ENCODE results near the gene MMD2. TPM values are rescaled to one million over a fixed set of nuclear protein-coding genes. Genes with fewer than 3 reads are reported as not detected.

MMD2 gene
- total RNA-seq, 1 experiment from 2014 or later: not detected

DNA sequence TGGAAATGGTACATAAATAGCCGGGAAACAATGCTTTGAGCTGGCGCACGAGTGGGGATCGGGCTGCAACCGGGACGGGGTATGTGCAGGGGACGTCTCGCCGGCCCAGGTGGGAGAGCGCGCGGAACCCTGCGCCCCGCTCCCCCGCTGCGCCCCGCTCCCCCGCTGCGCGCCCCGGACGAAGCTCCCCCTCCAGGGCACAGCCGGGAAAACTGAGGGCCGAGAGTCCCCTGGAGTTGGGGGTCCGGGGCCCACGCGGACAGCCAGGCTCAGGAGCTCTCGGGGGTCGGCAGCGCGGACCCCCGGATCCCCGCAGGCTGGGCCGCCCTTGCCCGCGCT lies 76.0 kb downstream of the MMD2 start:
- H3K9me3 Mint-ChIP-seq: no peaks in the 10 kb centered on the region
- no peak for TF ChIP-seq TEAD1 (CRISPR knock-in tag; IDR thresholded peaks at IDR 0.05)
- 0 out of 2 replicates have a peak, but pooled peaks have one; percentile 5 for TF ChIP-seq MYBL2 (CRISPR knock-in tag; IDR thresholded peaks at IDR 0.05)
- H3K27ac Mint-ChIP-seq: no peak overlapping the region
- peaks cover 12% of the 10 kb centered on the region; the same call in 1 of the 2 replicates for H3K27me3 Mint-ChIP-seq (ENCODE audit: low read depth)
- H3K4me1 Mint-ChIP-seq: peaks cover 13% of the 10 kb centered on the region
- H3K36me3 Mint-ChIP-seq: no peaks in the 10 kb centered on the region
- DNase-seq (ENCODE audit: low spot score): no peak
- POLR2A ChIA-PET: interaction anchor here (1.0 to 1.7 kb wide), 3 partner anchors 75 to 176 kb away, joined by 3 to 4 read pairs (median 3); no protein-coding TSS in a partner anchor
- CTCF ChIA-PET: interaction anchor here (0.6 to 5.5 kb wide), 48 partner anchors 9 to 594 kb away, joined by 3 to 83 read pairs (median 5); partner anchors contain the start of genes AP5Z1, MMD2, PAPOLB and RBAK
- no peak for ATAC-seq
- H3K4me3 Mint-ChIP-seq: peak overlapping the region; percentile 81

DNA sequence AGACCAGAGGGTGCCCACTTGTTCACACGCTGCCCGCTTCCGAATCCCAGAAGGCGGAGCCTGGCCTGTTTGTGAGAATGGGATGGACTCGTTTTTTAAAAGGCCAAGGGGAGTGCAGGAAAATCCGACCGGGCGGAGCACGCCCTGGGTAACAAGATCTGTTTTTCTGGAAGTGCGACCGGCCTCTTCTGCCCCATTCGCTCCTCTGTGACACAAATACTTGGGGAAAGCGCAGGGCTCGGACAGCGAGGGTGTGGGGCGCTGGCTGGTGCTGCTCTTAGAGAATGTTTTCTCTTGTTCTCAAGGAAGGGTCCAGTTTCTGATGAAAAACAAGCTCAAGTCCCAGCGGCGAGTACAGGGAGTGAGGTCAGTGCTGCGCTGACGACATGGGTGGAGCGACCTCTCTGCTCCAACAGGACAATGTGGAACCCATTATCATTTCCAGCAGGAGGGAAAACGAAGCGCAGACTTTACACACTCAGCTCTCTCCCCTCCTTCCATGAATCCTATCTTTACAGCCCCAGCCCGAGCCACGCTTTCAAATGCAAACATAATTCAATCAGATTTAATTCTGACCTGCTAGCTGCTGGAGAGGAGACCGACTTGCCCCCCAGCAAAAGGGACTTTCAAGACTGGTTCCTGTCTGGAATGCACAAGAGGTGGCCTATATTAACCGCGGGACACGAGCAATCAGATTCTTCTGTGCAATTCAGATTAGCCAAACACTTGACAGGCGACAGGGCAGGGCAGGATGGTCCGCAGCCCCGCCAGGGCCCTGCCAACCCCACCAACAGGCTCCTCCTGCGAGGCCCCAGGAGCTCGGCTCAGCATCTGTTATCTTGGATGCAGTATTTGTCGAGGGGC lies 76.6 kb downstream of the MMD2 start:
- H3K36me3 Mint-ChIP-seq: peaks cover 2% of the 10 kb centered on the region; the same call in 1 of the 2 replicates
- peaks cover 12% of the 10 kb centered on the region; the same call in 1 of the 2 replicates for H3K27me3 Mint-ChIP-seq (ENCODE audit: low read depth)
- H3K27ac Mint-ChIP-seq: peak overlapping the region; percentile 50
- POLR2A ChIA-PET: interaction anchor here (1.0 to 1.7 kb wide), 3 partner anchors 74 to 92 kb away, joined by 3 to 4 read pairs (median 3); no protein-coding TSS in a partner anchor
- H3K4me3 Mint-ChIP-seq: peak overlapping the region; percentile 81
- TF ChIP-seq MXD4 (CRISPR knock-in tag; IDR thresholded peaks at IDR 0.05; ENCODE audit: borderline replicate concordance): no peak
- no peak for TF ChIP-seq CREM (CRISPR knock-in tag; IDR thresholded peaks at IDR 0.05)
- TF ChIP-seq MYBL2 (CRISPR knock-in tag; IDR thresholded peaks at IDR 0.05): 0 out of 2 replicates have a peak, but pooled peaks have one; percentile 45
- TF ChIP-seq RELA (CRISPR knock-in tag; IDR thresholded peaks at IDR 0.05; ENCODE audit: borderline replicate concordance): no peak
- TF ChIP-seq, protein P1, sequence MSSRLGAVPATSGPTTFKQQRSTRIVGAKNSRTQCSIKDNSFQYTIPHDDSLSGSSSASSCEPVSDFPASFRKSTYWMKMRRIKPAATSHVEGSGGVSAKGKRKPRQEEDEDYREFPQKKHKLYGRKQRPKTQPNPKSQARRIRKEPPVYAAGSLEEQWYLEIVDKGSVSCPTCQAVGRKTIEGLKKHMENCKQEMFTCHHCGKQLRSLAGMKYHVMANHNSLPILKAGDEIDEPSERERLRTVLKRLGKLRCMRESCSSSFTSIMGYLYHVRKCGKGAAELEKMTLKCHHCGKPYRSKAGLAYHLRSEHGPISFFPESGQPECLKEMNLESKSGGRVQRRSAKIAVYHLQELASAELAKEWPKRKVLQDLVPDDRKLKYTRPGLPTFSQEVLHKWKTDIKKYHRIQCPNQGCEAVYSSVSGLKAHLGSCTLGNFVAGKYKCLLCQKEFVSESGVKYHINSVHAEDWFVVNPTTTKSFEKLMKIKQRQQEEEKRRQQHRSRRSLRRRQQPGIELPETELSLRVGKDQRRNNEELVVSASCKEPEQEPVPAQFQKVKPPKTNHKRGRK (CRISPR knock-in tag; IDR thresholded peaks at IDR 0.05; ENCODE audit: borderline replicate concordance): no peak
- no peak for TF ChIP-seq SOX15 (CRISPR knock-in tag; IDR thresholded peaks at IDR 0.05)
- TF ChIP-seq ERG (CRISPR knock-in tag; IDR thresholded peaks at IDR 0.05): no peak
- TF ChIP-seq ZNF671 (CRISPR knock-in tag; IDR thresholded peaks at IDR 0.05): no peak
- TF ChIP-seq ZBTB43 (CRISPR knock-in tag; IDR thresholded peaks at IDR 0.05): 0 out of 2 replicates have a peak, but pooled peaks have one; percentile 53
- no peak for TF ChIP-seq TP53 (CRISPR knock-in tag; IDR thresholded peaks at IDR 0.05)
- TF ChIP-seq MLX (CRISPR knock-in tag; IDR thresholded peaks at IDR 0.05): no peak
- TF ChIP-seq ZNF121 (CRISPR knock-in tag; IDR thresholded peaks at IDR 0.05): no peak
- no peak for TF ChIP-seq CBFB (CRISPR knock-in tag; IDR thresholded peaks at IDR 0.05; ENCODE audit: low read depth)
- H3K4me1 Mint-ChIP-seq: peaks cover 13% of the 10 kb centered on the region
- H3K9me3 Mint-ChIP-seq: no peaks in the 10 kb centered on the region
- DNase-seq (ENCODE audit: low spot score): peak; percentile 44
- CTCF ChIA-PET: interaction anchor here (0.8 to 5.5 kb wide), 26 partner anchors 8 to 206 kb away, joined by 3 to 83 read pairs (median 8); partner anchors contain the start of genes AP5Z1, MMD2 and RBAK
- peak; percentile 32 for ATAC-seq

GRCh38 chr7:4880218-4880617 lies 78.8 kb downstream of the MMD2 start:
- ChIA-PET POLR2A (no interaction called here), CTCF (interaction anchor here (0.9 to 1.3 kb wide), 2 partner anchors 50 to 94 kb away, joined by 3 to 6 read pairs; no protein-coding TSS in a partner anchor)
- Mint-ChIP-seq H3K4me1 (peaks cover 13% of the 10 kb centered on the region), H3K36me3 (peaks cover 7% of the 10 kb centered on the region; the same call in 1 of the 2 replicates), H3K27me3 (ENCODE audit: low read depth) (peaks cover 12% of the 10 kb centered on the region; the same call in 1 of the 2 replicates), H3K4me3 (no peak overlapping the region), H3K27ac (no peak overlapping the region), H3K9me3 (no peaks in the 10 kb centered on the region)
- ATAC-seq: no peak
- no peak for DNase-seq (ENCODE audit: low spot score)
- TF ChIP-seq ATF6 (CRISPR knock-in tag; IDR thresholded peaks at IDR 0.05) (no peak), JUN (CRISPR knock-in tag; IDR thresholded peaks at IDR 0.05) (no peak), ZNF138 (CRISPR knock-in tag; conservative IDR thresholded peaks at IDR 0.05) (no peak), MLX (CRISPR knock-in tag; IDR thresholded peaks at IDR 0.05) (no peak)
- TF ChIP-seq, protein P2, sequence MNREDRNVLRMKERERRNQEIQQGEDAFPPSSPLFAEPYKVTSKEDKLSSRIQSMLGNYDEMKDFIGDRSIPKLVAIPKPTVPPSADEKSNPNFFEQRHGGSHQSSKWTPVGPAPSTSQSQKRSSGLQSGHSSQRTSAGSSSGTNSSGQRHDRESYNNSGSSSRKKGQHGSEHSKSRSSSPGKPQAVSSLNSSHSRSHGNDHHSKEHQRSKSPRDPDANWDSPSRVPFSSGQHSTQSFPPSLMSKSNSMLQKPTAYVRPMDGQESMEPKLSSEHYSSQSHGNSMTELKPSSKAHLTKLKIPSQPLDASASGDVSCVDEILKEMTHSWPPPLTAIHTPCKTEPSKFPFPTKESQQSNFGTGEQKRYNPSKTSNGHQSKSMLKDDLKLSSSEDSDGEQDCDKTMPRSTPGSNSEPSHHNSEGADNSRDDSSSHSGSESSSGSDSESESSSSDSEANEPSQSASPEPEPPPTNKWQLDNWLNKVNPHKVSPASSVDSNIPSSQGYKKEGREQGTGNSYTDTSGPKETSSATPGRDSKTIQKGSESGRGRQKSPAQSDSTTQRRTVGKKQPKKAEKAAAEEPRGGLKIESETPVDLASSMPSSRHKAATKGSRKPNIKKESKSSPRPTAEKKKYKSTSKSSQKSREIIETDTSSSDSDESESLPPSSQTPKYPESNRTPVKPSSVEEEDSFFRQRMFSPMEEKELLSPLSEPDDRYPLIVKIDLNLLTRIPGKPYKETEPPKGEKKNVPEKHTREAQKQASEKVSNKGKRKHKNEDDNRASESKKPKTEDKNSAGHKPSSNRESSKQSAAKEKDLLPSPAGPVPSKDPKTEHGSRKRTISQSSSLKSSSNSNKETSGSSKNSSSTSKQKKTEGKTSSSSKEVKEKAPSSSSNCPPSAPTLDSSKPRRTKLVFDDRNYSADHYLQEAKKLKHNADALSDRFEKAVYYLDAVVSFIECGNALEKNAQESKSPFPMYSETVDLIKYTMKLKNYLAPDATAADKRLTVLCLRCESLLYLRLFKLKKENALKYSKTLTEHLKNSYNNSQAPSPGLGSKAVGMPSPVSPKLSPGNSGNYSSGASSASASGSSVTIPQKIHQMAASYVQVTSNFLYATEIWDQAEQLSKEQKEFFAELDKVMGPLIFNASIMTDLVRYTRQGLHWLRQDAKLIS (CRISPR knock-in tag; IDR thresholded peaks at IDR 0.05; ENCODE audit: borderline replicate concordance): no peak

Measured in WTC11 (cell line).